Measurements from ENCODE around the gene RAB3A.
A peak's percentile ranks its signal among the peaks of the same experiment; 100 is the strongest.

The RAB3A gene

GRCh38 chr19:18226956-18227780, 23.3 kb upstream of the RAB3A start:
- no peak overlapping the region for H3K27ac ChIP-seq
- peaks cover 3% of the 10 kb centered on the region for H3K27me3 ChIP-seq (replicated peaks)
- DNase-seq, result no peak
- no peak for TF ChIP-seq CTCF (IDR thresholded peaks at IDR 0.05; ENCODE audit: low read depth, low read length, missing control alignments)
- H3K36me3 ChIP-seq (replicated peaks), result no peaks in the 10 kb centered on the region
- in situ Hi-C loops (cut with HindIII; ENCODE audit: low pct_ligation_motif_present, low sequenced_read_pairs), result no loop called here
- H3K4me3 ChIP-seq (ENCODE audit: low read depth, low read length), result no peak overlapping the region

- TF ChIP-seq CTCF (IDR thresholded peaks at IDR 0.05; ENCODE audit: low read depth, low read length, missing control alignments), result no peak
- H3K4me3 ChIP-seq (ENCODE audit: low read depth, low read length), result no peak within 1 kb of the TSS
- in situ Hi-C loops (cut with HindIII; ENCODE audit: low pct_ligation_motif_present, low sequenced_read_pairs), result no loop called here
- no peak within 1 kb of the TSS for H3K27ac ChIP-seq
- peaks cover under 1% of the 10 kb centered on the region for H3K27me3 ChIP-seq (replicated peaks)
- no peaks in the 10 kb centered on the region for H3K36me3 ChIP-seq (replicated peaks)
- no peak for DNase-seq
These were observed 22.0 kb upstream of the RAB3A start, which contains the start of gene PDE4C for GRCh38 chr19:18225702-18226468. PDE4C (minus strand) TSS chr19:18226438; CDS start chr19:18226415, 23 bp downstream.

GRCh38 chr19:18225355-18225701, 21.5 kb upstream of the RAB3A start:
- H3K27me3 ChIP-seq (replicated peaks), result no peaks in the 10 kb centered on the region
- H3K4me3 ChIP-seq (ENCODE audit: low read depth, low read length), result no peak overlapping the region
- no peak overlapping the region for H3K27ac ChIP-seq
- DNase-seq, result no peak
- H3K36me3 ChIP-seq (replicated peaks), result no peaks in the 10 kb centered on the region
- TF ChIP-seq CTCF (IDR thresholded peaks at IDR 0.05; ENCODE audit: low read depth, low read length, missing control alignments), result no peak
- in situ Hi-C loops (cut with HindIII; ENCODE audit: low pct_ligation_motif_present, low sequenced_read_pairs), result no loop called here

GRCh38 chr19:18224525-18225354, 20.9 kb upstream of the RAB3A start:
- Histone ChIP-seq H3K27ac (no peak overlapping the region), H3K27me3 (replicated peaks) (no peaks in the 10 kb centered on the region), H3K4me3 (ENCODE audit: low read depth, low read length) (peak overlapping the region; percentile 49), H3K36me3 (replicated peaks) (no peaks in the 10 kb centered on the region)
- TF ChIP-seq CTCF (IDR thresholded peaks at IDR 0.05; ENCODE audit: low read depth, low read length, missing control alignments), result no peak
- DNase-seq, result peak; percentile 99
- in situ Hi-C loops (cut with HindIII; ENCODE audit: low pct_ligation_motif_present, low sequenced_read_pairs), result no loop called here

- Histone ChIP-seq H3K27ac (no peak overlapping the region), H3K36me3 (replicated peaks) (no peaks in the 10 kb centered on the region), H3K4me3 (ENCODE audit: low read depth, low read length) (peak overlapping the region; percentile 49), H3K27me3 (replicated peaks) (no peaks in the 10 kb centered on the region)
- DNase-seq, result no peak
- no peak for TF ChIP-seq CTCF (IDR thresholded peaks at IDR 0.05; ENCODE audit: low read depth, low read length, missing control alignments)
- in situ Hi-C loops (cut with HindIII; ENCODE audit: low pct_ligation_motif_present, low sequenced_read_pairs), result no loop called here
These were observed 20.1 kb upstream of the RAB3A start for GRCh38 chr19:18223860-18224524.
